Endodermal cell (in vitro differentiated cells): ENCODE results near the gene TRIM32. TPM values are rescaled to one million over a fixed set of nuclear protein-coding genes. Genes with fewer than 3 reads are reported as not detected.

ENCODE experiments used
- DNase-seq: peaks from one replicate; pipeline ENCODE4 v3.0.0-alpha.2; 2017
- H3K27ac ChIP-seq: 2 replicates; pipeline ENCODE4 v1.5.1; 2013; ENCODE audit warnings: mild to moderate bottlenecking, low read depth, low read length, moderate library complexity
- H3K27me3 ChIP-seq: 2 replicates; pipeline ENCODE4 v1.6.1; 2013; ENCODE audit warnings: mild to moderate bottlenecking, low read length, moderate library complexity; ENCODE audit not compliant: insufficient read depth, control insufficient read depth, poor library complexity, severe bottlenecking
- H3K36me3 ChIP-seq: 2 replicates; pipeline ENCODE4 v1.7.0; 2013; ENCODE audit warnings: mild to moderate bottlenecking, low read length, moderate library complexity; ENCODE audit not compliant: control insufficient read depth, insufficient read depth
- H3K4me1 ChIP-seq: one replicate; pipeline ENCODE4 v1.7.0; 2013; ENCODE audit warnings: low read length; ENCODE audit not compliant: control insufficient read depth, insufficient read depth
- H3K4me3 ChIP-seq: 2 replicates; pipeline ENCODE4 v1.5.1; 2013; ENCODE audit warnings: mild to moderate bottlenecking, low read length, moderate library complexity
- H3K9ac ChIP-seq: 2 replicates; pipeline ENCODE4 v1.6.1; 2013; ENCODE audit warnings: mild to moderate bottlenecking, low read length, moderate library complexity; ENCODE audit not compliant: poor library complexity, severe bottlenecking; ENCODE audit errors: extremely low read depth
- H3K9me3 ChIP-seq: 2 replicates; pipeline ENCODE4 v1.6.1; 2013; ENCODE audit warnings: mild to moderate bottlenecking, low read length, moderate library complexity; ENCODE audit not compliant: control insufficient read depth
- H3K27ac Mint-ChIP-seq: 2 replicates; pipeline ENCODE4 v1.8.0; 2020; ENCODE audit warnings: mixed read lengths
- H3K27me3 Mint-ChIP-seq: 2 replicates; pipeline ENCODE4 v1.8.0; 2021; ENCODE audit warnings: mild to moderate bottlenecking, mixed read lengths; ENCODE audit not compliant: insufficient read depth
- H3K36me3 Mint-ChIP-seq: 2 replicates; pipeline ENCODE4 v1.8.0; 2020; ENCODE audit warnings: low read depth, mixed read lengths
- H3K4me1 Mint-ChIP-seq: 2 replicates; pipeline ENCODE4 v1.8.0; 2020; ENCODE audit warnings: mixed read lengths
- H3K4me3 Mint-ChIP-seq: 2 replicates; pipeline ENCODE4 v1.8.0; 2020; ENCODE audit warnings: mild to moderate bottlenecking, moderate library complexity, mixed read lengths
- H3K9me3 Mint-ChIP-seq: 2 replicates; pipeline ENCODE4 v1.8.0; 2020; ENCODE audit warnings: mild to moderate bottlenecking, mixed read lengths
- WGBS, 2 experiments: methylation state at CpG; one replicate each; pipeline versions ENCODE4 v1.1.5 to v1.1.7; 2013; ENCODE audit warnings: missing lambda C conversion rate in 2 of 2, mixed read lengths in 1 of 2; ENCODE audit not compliant: insufficient coverage in 1 of 2, insufficient read length in 1 of 2; 5-methylcytosine and 5-hydroxymethylcytosine counted together
- total RNA-seq, 2 donors: library from RNA; stranded (reverse); fragmentation: NEBNext Ultra II Directional in 1 of 2; extraction: Animal tissue kit (Norgen Biotek cat#: 25700) in 1 of 2; gene quantifications; 2 replicates in 1 of 2; 3 replicates in 1 of 2; pipeline ENCODE4 v1.2.1, GENCODE V29; 2021
- TF ChIP-seq, protein P1 (sequence below): fragments of 200-600 bp; sonication (generic); conservative IDR thresholded peaks from 2 replicates; pipeline ENCODE4 v1.5.0; 2021; ENCODE audit warnings: antibody characterized with exemption, mild to moderate bottlenecking

The TRIM32 gene
- total RNA-seq, 2 donors from 2014 or later = 28.0 to 31.3 TPM

DNA sequence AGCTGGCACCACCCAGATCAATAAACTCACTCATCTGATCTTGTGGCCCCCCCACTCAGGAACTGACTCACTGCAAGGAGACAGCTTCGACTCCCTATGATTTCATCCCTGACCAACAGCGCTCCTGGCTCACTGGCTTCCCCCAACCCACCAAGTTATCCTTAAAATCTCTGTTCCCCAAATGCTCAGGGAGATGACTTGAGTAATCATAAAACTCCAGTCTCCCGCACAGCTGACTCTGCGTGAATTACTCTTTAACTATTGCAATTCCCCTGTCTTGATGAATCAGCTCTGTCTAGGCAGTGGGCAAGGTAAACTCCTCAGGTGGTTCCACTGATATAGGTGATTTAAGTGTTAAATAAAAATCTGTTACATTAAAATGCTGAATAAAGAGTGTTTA is 1.9 kb upstream of the TRIM32 start:
- peaks cover 7% of the 10 kb centered on the region for H3K27me3 Mint-ChIP-seq

GRCh38 chr9:116686135-116686534 is 970 bp upstream of the TRIM32 start:
- Histone ChIP-seq H3K27me3 (no peaks in the 10 kb centered on the region), H3K9ac (no peak overlapping the region), H3K9me3 (peaks cover 16% of the 10 kb centered on the region), H3K4me1 (no peaks in the 10 kb centered on the region), H3K27ac (no peak overlapping the region), H3K36me3 (peaks cover 7% of the 10 kb centered on the region), H3K4me3 (peak overlapping the region; percentile 81)
- Mint-ChIP-seq H3K27ac (no peak overlapping the region), H3K9me3 (peaks cover 30% of the 10 kb centered on the region), H3K4me1 (peaks cover 33% of the 10 kb centered on the region), H3K4me3 (peak overlapping the region; percentile 81), H3K36me3 (peaks cover 4% of the 10 kb centered on the region), H3K27me3 (peaks cover 7% of the 10 kb centered on the region)
- TF ChIP-seq, protein P1, sequence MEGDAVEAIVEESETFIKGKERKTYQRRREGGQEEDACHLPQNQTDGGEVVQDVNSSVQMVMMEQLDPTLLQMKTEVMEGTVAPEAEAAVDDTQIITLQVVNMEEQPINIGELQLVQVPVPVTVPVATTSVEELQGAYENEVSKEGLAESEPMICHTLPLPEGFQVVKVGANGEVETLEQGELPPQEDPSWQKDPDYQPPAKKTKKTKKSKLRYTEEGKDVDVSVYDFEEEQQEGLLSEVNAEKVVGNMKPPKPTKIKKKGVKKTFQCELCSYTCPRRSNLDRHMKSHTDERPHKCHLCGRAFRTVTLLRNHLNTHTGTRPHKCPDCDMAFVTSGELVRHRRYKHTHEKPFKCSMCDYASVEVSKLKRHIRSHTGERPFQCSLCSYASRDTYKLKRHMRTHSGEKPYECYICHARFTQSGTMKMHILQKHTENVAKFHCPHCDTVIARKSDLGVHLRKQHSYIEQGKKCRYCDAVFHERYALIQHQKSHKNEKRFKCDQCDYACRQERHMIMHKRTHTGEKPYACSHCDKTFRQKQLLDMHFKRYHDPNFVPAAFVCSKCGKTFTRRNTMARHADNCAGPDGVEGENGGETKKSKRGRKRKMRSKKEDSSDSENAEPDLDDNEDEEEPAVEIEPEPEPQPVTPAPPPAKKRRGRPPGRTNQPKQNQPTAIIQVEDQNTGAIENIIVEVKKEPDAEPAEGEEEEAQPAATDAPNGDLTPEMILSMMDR = no peak
- no peak for DNase-seq

More for the DNA sequence above, 1.9 kb upstream of the TRIM32 start:
- Histone ChIP-seq H3K36me3 (no peaks in the 10 kb centered on the region), H3K9ac (no peak overlapping the region), H3K27me3 (no peaks in the 10 kb centered on the region), H3K4me3 (no peak overlapping the region), H3K27ac (no peak overlapping the region), H3K9me3 (peaks cover 16% of the 10 kb centered on the region), H3K4me1 (no peaks in the 10 kb centered on the region)
- TF ChIP-seq, protein P1 = no peak
- DNase-seq = no peak
- Mint-ChIP-seq H3K9me3 (peaks cover 30% of the 10 kb centered on the region), H3K4me1 (peaks cover 31% of the 10 kb centered on the region), H3K36me3 (peaks cover 4% of the 10 kb centered on the region), H3K27ac (no peak overlapping the region), H3K4me3 (no peak overlapping the region)
- 93 to 95% methylated on average over 3 to 4 of the region's 4 CpGs for WGBS, 2 experiments

DNA sequence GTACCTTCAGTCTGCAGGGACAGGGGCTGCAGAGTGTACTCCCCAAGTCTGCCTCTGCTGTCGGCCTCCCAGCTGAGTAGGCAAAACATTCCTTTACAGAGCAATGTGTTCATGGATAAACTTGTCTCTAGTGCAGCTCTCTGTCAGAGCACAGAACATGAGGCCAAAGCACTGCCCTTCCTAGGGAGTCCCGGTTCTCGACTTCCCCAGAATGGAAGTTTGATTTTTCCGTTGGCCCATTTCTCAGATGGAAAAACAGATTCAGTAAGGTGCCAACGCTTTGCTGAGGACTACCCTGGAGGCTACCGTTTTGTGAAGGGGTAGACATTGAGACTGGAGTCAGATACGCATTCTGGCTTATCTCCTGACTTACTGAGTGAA is 422 bp upstream of the TRIM32 start:
- H3K27ac ChIP-seq = no peak overlapping the region
- Mint-ChIP-seq H3K27ac (peak overlapping the region; percentile 82), H3K4me1 (peaks cover 38% of the 10 kb centered on the region)

More for the DNA sequence above, 422 bp upstream of the TRIM32 start:
- H3K4me3 ChIP-seq = peak overlapping the region; percentile 81
- H3K4me3 Mint-ChIP-seq = peak overlapping the region; percentile 81
- H3K36me3 Mint-ChIP-seq = peaks cover 4% of the 10 kb centered on the region
- H3K27me3 ChIP-seq = no peaks in the 10 kb centered on the region
- H3K36me3 ChIP-seq = peaks cover 8% of the 10 kb centered on the region
- H3K9me3 Mint-ChIP-seq = peaks cover 30% of the 10 kb centered on the region
- no peak for DNase-seq
- H3K4me1 ChIP-seq = no peaks in the 10 kb centered on the region
- peaks cover 7% of the 10 kb centered on the region for H3K27me3 Mint-ChIP-seq
- WGBS, 2 experiments = 61 to 65% methylated on average over 7 of the region's 7 CpGs
- TF ChIP-seq, protein P1 = no peak
- H3K9ac ChIP-seq = peak overlapping the region; percentile 12
- H3K9me3 ChIP-seq = peaks cover 16% of the 10 kb centered on the region
